ENCODE data around the gene EPHA4. TPM values are rescaled to one million over a fixed set of nuclear protein-coding genes. Genes with fewer than 3 reads are reported as not detected.

The EPHA4 gene
- polyA plus RNA-seq, 1 donor (not counting 4 experiments of a cell fraction or from before 2014, with no cell fraction given): 9.0 TPM

GRCh38 chr2:221372159-221372884 lies 199.8 kb downstream of the EPHA4 start:
- H3K27ac ChIP-seq (ENCODE audit: control insufficient read depth, insufficient read depth, low read length): no peak overlapping the region
- no peak overlapping the region for H3K4me2 ChIP-seq (ENCODE audit: control insufficient read depth, extremely low read depth, insufficient read depth, low read depth, low read length)
- DNase-seq (ENCODE audit: low read depth, low spot score) (no peak), FAIRE-seq (no peak)
- no peaks in the 10 kb centered on the region for H3K9me3 ChIP-seq (ENCODE audit: control insufficient read depth, low read depth, low read length)
- H3K9ac ChIP-seq (ENCODE audit: control insufficient read depth, extremely low read depth, insufficient read depth, low read length): no peak overlapping the region
- no peaks in the 10 kb centered on the region for H3K9me1 ChIP-seq (ENCODE audit: control insufficient read depth, extremely low read depth, insufficient read depth, low read length)
- no peak overlapping the region for H2AFZ ChIP-seq (ENCODE audit: control insufficient read depth, low read length)
- TF ChIP-seq EZH2 (IDR thresholded peaks at IDR 0.05; ENCODE audit: low read length): no peak
- TF ChIP-seq, protein P1, sequence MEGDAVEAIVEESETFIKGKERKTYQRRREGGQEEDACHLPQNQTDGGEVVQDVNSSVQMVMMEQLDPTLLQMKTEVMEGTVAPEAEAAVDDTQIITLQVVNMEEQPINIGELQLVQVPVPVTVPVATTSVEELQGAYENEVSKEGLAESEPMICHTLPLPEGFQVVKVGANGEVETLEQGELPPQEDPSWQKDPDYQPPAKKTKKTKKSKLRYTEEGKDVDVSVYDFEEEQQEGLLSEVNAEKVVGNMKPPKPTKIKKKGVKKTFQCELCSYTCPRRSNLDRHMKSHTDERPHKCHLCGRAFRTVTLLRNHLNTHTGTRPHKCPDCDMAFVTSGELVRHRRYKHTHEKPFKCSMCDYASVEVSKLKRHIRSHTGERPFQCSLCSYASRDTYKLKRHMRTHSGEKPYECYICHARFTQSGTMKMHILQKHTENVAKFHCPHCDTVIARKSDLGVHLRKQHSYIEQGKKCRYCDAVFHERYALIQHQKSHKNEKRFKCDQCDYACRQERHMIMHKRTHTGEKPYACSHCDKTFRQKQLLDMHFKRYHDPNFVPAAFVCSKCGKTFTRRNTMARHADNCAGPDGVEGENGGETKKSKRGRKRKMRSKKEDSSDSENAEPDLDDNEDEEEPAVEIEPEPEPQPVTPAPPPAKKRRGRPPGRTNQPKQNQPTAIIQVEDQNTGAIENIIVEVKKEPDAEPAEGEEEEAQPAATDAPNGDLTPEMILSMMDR (optimal IDR thresholded peaks at IDR 0.05 in 1 of 3, IDR thresholded peaks at IDR 0.05 in 1 of 3, conservative IDR thresholded peaks at IDR 0.05 in 1 of 3; ENCODE audit: extremely low read depth in 1 of 3, insufficient read depth in 2 of 3, low read length in 3 of 3): no peak
- H3K79me2 ChIP-seq (ENCODE audit: control insufficient read depth, insufficient read depth, low read length): no peaks in the 10 kb centered on the region
- no peak overlapping the region for H3K4me3 ChIP-seq (ENCODE audit: control insufficient read depth in 2 of 3, extremely low read depth in 1 of 3, insufficient read depth in 2 of 3, low read depth in 1 of 3, low read length in 3 of 3)
- no peaks in the 10 kb centered on the region for H4K20me1 ChIP-seq (ENCODE audit: control insufficient read depth, extremely low read depth, insufficient read depth, low read length)
- dilution Hi-C loops (cut with MboI; ENCODE audit: extremely low pct_ligation_motif_present, low sequenced_read_pairs): no loop called here
- no peaks in the 10 kb centered on the region for H3K27me3 ChIP-seq (ENCODE audit: control insufficient read depth, extremely low read depth, insufficient read depth, low read length)
- no peaks in the 10 kb centered on the region for H3K36me3 ChIP-seq (ENCODE audit: control insufficient read depth in 2 of 2, extremely low read depth in 1 of 2, insufficient read depth in 2 of 2, low read length in 2 of 2)
- H3K4me1 ChIP-seq (ENCODE audit: control insufficient read depth, extremely low read depth, insufficient read depth, low read length): no peaks in the 10 kb centered on the region

GRCh38 chr2:221371347-221371746 lies 200.8 kb downstream of the EPHA4 start:
- no peaks in the 10 kb centered on the region for H3K79me2 ChIP-seq (ENCODE audit: control insufficient read depth, insufficient read depth, low read length)
- no peaks in the 10 kb centered on the region for H3K4me1 ChIP-seq (ENCODE audit: control insufficient read depth, extremely low read depth, insufficient read depth, low read length)
- no peaks in the 10 kb centered on the region for H3K9me3 ChIP-seq (ENCODE audit: control insufficient read depth, low read depth, low read length)
- H3K4me3 ChIP-seq (ENCODE audit: control insufficient read depth in 2 of 3, extremely low read depth in 1 of 3, insufficient read depth in 2 of 3, low read depth in 1 of 3, low read length in 3 of 3): no peak overlapping the region
- DNase-seq (ENCODE audit: low read depth, low spot score) (no peak), FAIRE-seq (no peak)
- H3K36me3 ChIP-seq (ENCODE audit: control insufficient read depth in 2 of 2, extremely low read depth in 1 of 2, insufficient read depth in 2 of 2, low read length in 2 of 2): no peaks in the 10 kb centered on the region
- H3K9ac ChIP-seq (ENCODE audit: control insufficient read depth, extremely low read depth, insufficient read depth, low read length): no peak overlapping the region
- no peak overlapping the region for H3K4me2 ChIP-seq (ENCODE audit: control insufficient read depth, extremely low read depth, insufficient read depth, low read depth, low read length)
- no peaks in the 10 kb centered on the region for H3K27me3 ChIP-seq (ENCODE audit: control insufficient read depth, extremely low read depth, insufficient read depth, low read length)
- H3K9me1 ChIP-seq (ENCODE audit: control insufficient read depth, extremely low read depth, insufficient read depth, low read length): no peaks in the 10 kb centered on the region
- H3K27ac ChIP-seq (ENCODE audit: control insufficient read depth, insufficient read depth, low read length): no peak overlapping the region
- H4K20me1 ChIP-seq (ENCODE audit: control insufficient read depth, extremely low read depth, insufficient read depth, low read length): no peaks in the 10 kb centered on the region
- no peak overlapping the region for H2AFZ ChIP-seq (ENCODE audit: control insufficient read depth, low read length)
- TF ChIP-seq, protein P1 (optimal IDR thresholded peaks at IDR 0.05 in 1 of 3, IDR thresholded peaks at IDR 0.05 in 1 of 3, conservative IDR thresholded peaks at IDR 0.05 in 1 of 3; ENCODE audit: extremely low read depth in 1 of 3, insufficient read depth in 2 of 3, low read length in 3 of 3): no peak
- no peak for TF ChIP-seq EZH2 (IDR thresholded peaks at IDR 0.05; ENCODE audit: low read length)
- dilution Hi-C loops (cut with MboI; ENCODE audit: extremely low pct_ligation_motif_present, low sequenced_read_pairs): no loop called here

Data from keratinocyte (primary cell).